Measurements from ENCODE around the gene PSMA7.
A peak's percentile ranks its signal among the peaks of the same experiment; 100 is the strongest.
"Not testable (repeated sequence)": the region's sequence is repeated elsewhere in the genome, so short reads cannot be mapped to it uniquely, and the experiment has no call there.

PSMA7 gene

DNA sequence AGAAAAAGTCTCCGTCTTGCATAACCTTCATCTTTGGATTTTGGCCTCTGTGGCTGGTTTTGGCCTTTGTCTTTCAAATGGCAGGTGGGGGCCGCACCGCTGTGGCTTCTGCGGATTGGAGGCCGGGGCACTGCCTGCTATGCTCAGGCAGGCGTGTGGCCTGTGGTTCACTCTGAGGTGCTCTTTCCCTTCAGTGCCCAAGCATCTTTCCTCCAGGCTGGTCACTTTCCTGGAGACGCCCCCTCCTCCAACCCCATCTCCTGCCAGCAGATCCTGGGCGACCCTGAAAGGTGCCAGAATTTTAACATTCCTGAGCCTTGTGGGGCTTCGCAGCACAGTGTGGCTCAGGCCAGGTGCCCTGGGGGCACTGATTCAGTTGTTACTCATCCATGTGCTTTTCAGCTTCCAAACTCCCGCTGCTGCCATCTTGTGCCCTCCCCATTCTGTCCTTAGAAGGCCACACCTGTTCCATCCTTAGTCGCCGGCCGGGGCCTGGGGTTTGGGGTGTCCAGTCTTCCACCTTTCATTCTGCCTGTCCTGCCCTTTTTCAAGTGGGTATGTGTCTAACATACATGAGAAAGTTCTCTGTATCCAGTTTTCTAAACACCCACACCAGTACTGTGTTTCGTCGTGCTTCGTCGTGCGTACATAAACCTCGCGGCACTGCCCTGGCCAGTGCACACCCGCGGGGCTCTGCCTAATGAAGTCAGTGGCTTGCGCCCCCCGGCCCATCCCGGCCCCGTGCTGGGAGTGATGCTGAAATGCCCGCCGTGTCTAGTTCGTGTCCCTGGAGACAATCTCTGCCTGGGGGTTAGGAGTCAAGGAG is 12.4 kb upstream of the PSMA7 start:
- no peak for DNase-seq (ENCODE audit: low read depth)

DNA sequence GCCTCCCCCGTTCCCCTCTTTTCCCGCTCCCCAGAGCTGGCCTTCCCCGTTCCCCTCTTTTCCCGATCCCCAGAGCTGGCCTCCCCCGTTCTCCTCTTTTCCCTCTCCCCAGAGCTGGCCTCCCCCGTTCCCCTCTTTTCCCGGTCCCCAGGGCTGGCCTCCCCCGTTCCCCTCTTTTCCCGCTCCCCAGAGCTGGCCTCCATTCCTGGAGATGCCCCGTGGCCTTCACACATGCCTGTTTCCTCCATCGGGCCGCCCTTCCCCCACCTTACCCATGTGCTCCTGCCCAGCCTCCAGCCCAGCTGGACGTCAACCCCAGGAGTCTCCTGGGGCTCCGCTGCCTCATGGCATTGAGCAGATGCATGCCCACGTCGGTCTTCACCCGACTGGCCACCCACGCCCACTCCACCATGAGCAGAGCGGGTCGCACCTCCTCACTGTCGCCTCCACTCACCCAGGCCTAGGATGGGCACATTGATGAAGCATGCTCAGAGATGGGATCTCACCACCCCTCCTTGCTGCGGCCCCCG is 8.7 kb upstream of the PSMA7 start:
- DNase-seq (ENCODE audit: low read depth) = no peak

DNA sequence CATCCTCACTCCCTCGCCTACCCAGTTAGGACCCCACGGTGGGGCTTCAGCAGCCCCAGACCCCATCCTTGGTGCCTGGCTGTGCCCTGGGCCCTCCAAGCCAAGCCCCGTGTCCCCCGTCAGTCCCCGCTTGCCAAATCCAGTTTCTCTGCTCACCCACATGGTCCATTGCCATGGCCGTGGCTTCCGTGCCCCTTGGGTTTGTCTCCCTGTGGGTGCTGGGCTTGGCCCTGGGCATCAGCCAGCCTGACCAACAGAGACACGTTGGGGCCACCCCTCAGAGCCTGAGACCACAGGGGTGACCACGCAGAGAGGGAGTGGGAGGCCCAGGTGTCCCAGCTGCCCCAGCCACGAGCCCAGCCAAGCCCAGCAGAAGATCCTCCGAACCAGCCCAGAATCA is 8.0 kb upstream of the PSMA7 start:
- DNase-seq (ENCODE audit: low read depth) = no peak

DNA sequence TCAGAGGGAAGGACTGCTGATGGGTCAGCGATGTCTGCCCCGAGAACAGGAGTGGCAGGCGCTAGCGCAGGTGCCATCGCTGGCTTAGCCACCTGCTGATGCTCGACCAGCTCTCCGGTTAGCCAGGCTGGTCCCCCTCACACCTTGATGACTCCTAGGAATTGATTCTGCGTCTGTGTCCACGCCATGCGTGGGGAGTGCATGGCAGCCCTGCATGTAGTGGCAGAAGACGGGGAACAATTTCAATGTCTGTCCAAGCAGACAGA is 7.0 kb upstream of the PSMA7 start:
- no peak for DNase-seq (ENCODE audit: low read depth)

DNA sequence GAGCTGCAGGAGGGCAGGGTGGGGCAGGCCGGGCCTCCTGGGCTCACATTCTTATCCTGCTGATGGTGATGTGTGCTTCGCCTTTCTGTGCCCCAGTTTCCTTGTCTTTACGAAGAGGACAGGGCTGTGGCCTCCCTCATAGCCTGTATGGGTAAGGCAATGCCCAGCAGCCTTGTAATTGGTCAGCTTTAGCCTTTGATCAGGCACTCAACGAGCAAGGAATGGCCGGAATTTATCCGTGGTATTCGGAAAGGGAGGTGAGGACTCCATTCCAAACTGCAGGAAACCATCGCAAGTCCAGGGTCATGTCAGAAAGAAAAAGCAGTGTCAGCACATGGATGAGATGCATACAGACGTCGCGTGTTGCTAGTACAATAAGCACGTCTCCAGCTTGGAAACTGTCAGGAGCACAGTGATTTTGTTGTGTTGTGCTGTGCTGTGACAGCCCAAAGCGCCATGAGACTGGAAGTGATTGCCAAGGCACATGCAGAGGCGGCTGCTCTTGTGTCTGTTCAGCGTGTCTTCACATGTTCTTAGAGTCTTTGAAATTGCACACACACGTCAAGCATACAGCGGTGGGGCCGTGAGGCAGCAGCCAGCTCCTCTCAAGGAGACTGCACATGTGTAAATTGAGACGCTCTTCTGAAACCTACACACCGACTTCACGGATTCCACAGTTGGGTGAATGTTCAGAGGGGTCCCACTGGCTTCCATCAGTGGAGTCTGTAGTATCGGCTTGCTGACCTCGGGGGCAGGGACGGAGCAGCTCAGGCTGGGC is 6.5 kb upstream of the PSMA7 start:
- no peak for DNase-seq (ENCODE audit: low read depth)

DNA sequence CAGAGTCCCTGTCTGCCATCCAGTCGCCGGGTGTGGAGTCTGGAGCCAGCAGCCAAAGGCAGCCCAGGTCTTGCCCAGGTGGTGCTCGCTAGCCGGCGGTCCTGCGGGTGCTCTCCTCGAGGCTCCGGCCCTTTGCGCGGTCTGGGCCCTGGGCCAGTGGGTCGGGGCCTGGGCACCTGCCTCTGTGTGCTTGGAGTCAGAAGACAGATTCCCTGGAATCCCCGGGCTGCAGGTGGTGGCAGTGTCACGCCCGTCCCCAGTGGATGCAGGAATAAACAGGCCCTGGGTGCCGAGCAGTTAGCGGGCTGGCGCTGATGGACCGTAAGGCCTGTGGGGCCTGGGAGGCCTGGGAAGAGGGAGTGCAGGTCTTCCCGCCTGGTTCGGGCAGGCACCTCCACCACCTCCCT is 5.7 kb upstream of the PSMA7 start:
- no peak for DNase-seq (ENCODE audit: low read depth)

DNA sequence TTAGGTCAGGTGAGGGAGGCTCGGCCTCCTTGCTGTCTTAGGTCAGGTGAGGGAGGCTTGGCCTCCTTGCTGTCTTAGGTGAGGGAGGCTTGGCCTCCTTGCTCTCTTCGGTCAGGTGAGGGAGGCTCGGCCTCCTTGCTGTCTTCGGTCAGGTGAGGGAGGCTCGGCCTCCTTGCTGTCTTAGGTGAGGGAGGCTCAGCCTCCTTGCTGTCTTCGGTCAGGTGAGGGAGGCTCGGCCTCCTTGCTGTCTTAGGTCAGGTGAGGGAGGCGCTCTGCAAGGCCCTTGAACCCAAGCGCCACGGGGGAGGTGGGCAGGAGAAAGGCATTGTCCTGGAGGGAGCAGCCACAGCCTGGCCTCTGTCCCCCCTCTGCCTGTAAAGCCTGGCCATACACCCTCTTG is 5.2 kb upstream of the PSMA7 start:
- not testable (repeated sequence) for DNase-seq (ENCODE audit: low read depth)

DNA sequence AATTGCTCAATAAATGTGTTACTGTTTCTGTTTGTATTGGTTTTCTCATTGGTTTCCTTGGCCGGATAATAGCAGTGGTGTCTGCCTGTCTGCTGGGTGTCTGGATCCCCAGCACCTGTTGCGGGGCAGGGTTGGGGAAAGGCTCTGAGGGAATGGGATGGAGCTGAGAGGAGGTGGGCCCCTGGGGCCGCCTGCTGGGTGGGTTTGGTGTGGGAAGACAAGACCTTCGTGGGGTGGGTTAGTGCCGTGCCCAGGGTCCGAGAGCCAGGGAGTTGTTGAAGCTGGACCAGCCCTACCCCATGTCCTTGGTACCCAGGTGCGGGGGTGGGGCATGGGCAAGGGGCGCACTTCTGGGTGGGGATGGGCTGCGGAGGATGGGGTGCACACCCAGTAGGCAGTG is 4.3 kb upstream of the PSMA7 start:
- no peak for DNase-seq (ENCODE audit: low read depth)

DNA sequence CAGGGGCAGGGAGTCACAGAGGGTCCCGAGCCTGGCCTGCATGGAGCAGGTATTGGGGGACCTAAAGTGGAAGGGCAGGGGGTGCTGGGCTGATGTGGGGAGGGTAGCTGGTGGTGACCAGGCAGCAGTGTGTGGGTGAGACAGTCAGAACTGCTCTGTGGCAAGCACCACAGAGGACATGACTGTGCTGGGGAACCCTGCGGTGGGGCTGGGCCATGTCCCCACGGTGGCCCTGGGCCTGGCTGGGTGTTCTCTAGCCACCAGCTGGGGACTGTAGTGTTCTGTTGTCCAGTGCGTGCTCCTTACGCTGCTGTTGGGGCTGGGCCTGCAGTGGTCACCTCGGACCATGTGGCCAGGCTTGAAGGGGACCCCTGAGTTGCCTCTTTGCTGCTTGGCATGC is 3.9 kb upstream of the PSMA7 start:
- DNase-seq (ENCODE audit: low read depth) = no peak

DNA sequence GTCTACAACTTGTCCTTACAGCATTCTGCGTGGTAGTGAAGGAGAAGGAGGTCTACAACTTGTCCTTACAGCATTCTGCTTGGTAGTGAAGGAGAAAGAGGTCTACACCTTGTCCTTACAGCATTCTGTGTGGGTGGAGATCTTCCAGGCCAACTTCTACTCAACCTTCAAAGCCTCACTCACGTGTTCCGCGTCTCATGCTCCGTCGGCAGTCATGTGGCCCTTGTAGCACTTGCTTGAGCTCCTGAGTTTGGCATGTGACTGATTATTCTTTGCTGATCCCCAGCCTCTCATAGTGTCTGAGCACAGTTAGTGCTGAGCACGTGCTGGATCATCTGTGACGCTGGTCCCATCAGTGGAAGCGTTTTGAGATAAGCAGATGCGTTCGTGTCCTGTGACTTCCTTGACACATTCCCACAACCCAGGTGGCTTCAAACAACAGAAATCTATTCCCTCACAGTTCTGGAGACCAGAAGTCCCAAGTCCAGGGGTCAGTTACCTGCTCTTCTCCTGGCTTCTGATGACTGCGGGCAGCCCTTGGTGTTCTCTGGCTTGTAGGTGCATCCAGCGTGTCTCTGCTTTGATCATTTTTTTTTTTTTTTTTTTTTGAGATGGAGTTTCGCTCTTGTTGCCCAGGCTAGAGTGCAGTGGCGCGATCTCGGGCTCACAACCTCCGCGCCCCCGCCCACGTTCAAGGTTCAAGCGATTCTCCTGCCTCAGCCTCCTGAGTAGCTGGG is 3.0 kb upstream of the PSMA7 start:
- DNase-seq (ENCODE audit: low read depth) = no peak

DNA sequence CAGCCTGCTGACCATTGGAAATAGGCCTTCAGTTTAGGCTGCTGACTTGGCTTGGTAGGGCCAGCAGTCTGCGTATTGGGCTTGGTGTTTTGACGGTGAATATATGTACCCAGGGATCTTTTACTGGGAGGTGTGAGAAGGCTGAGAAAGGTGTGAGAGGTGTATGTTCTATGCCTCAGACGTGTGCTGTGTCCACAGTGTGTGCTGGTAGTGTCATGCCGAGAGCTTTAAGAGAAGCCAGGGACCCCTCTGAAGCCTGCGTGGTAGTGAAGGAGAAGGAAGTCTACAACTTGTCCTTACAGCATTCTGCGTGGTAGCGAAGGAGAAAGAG is 2.5 kb upstream of the PSMA7 start:
- DNase-seq (ENCODE audit: low read depth) = no peak

DNA sequence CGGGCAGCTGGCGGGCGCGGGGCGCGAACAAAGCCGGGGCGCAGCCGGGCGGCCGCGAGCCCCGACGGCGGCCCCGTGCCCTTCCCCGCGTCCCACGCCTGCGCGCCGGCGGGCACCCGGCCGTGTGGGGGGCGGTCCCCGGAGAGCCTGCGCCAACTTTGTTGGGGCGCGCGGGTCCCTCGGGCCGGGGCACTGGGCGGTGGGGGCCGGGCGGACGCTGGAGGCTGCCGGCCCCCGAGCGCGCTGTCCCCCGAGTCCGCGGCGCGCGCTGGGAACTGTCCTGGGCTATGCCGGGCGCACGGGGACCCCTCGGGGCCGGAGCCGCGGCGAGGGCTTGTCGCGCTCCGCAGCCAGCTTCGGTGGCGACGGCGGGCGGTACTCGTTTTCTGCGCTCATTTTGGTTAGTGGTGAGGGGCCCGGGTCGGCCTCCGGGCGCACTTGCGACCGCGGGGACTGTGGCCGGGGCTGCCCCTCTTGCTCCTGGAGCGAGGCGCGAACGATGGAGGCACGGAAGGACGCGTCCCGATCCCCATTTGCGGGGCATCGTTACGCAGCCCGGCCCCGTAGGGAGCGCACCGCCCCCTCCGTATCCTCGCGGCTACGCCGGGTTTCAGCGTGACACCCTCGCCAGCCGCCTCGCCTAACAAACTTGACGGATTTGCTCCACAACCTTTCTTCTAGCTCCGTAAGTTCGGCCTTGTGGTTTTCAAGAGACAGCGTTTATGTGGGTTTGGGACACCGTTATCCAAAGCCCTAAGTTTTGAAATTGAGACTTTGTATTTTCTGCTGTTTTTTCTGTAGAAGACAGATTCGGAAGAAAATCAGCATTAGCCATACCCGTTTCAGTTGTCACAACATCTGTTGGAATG is 997 bp upstream of the PSMA7 start:
- DNase-seq (ENCODE audit: low read depth) = peak; percentile 61

DNA sequence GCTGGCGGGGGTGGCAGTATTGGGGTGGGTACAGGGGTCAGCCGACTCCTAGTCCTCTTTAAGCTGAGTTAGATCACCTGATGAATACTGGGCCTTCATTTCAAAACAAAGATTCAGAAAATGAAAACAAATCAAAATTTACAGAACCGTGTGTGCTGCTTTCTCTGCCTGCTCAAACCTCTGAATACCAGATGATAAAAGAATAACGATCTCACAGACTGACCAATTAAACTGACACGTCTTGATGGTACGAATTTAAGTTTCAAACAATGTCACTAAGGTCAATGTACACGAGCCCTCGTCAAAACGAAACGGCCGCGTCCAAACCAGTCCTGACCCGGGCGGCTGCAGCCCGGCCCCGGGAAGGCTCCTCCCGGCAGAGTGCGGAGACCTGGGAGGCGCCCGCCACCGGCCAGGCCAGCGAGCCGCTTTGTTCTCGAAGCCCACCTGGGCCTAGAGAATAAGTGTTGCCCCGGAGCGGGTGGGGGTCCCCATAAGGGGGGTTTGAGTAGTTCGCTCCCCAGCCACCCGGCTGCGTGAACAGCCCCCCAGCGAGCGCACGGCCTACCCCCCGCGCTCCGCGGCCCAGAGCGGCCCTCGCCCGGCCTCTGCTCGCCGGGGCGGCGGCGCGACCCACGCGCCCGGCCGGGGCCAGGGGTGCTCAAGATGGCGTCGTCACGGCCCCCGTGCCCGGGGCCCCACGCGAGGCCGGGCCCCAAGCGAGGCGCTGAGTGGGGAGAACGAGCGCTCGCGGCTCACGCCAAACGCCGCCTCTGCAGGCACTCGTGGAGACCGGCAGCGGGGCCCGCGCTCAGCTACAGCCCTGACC is 728 bp downstream of the PSMA7 start:
- no peak for DNase-seq (ENCODE audit: low read depth)

DNA sequence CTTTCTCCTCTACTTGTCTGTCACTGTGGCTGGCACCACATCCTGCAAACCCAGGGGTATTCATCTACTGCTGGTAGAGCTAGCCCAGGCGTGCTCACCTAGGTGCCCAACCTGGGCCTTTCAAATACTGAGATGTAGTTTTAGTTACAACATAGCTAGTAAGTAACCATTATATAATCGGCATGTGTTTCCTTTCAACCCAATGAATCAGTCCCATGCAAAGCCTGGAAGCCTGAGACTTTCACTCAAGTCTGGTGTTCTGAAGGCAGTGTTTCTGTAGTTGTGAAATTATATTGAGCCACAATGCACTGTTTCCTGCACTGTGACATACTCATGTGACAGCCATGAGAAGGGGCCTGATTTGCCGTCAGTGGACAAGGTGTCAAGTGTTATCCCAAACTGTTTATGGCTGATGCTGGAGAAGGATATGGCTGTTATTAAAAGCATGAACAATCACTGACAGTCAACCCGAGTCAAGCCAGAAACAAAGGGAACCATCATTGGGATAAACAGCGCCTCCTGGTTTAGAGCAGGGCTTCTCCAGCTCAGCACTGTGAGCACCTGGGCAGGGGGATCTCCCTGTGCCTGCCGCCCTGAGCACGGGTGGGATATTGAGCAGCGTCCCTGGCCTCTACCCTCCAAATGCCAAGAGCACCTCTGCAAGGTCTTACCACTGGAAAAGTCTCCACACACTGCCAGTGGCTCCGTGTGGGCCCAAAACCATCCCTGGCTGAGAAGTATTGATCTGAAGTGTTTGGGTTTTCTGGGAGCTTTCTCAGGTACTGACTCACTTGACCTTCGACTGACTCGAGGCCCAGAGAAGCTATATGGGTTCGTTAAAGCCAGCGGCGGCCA is 1.6 kb downstream of the PSMA7 start:
- DNase-seq (ENCODE audit: low read depth) = no peak

DNA sequence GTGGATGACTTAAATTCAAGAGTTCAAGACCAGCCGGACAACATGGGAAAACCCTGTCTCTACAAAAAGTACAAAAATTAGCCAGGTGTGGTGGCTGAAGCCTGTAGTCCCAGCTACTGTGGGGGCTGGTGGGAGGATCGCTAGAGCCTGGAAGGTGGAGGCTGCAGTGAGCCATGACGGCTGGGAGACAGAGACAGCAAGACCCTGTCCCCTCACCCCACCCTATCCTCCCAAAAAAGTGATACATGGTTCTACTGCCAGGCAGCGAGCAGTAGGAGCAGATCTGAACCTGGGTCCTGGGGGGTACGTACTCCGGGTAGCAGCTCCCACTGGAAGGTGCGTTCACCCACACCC is 2.2 kb downstream of the PSMA7 start:
- no peak for DNase-seq (ENCODE audit: low read depth)

DNA sequence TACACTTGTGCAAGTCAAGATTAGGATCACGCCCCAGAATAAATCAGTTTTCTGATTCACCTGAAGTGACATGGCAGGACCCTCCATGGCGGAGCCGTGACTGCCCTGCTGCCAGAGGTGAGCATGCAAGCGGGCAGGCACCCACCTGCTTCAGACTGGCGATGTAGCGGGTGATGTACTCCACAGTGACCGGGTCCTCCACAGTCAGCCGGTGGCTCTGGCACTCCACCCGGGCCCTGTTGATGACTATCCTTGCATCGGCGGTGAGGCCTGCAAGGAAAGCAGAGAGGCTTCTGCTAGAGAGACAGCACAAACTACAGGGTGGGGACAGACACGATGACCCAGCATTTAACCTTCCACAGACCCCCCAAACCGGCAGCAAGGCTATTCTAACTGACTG is 3.6 kb downstream of the PSMA7 start:
- DNase-seq (ENCODE audit: low read depth) = no peak

DNA sequence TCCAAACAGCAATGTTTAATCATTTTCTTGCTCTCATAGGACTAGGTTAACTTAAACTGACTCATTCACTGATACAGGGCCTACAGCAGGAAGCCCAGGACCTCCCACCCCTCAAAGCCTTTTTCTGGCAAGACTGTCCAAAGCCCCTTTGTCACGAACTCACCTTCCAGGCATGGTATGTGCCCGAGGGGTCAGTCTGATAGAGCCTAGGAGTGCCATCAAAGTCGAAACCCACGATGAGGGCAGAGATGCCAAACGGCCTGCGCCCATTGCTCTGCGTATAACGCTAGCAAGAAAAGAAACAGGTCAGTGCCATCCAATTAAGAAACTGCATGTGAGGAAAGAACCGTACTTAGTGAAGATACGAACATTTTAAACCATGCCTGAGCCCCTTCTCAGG is 4.3 kb downstream of the PSMA7 start:
- DNase-seq (ENCODE audit: low read depth) = no peak

DNA sequence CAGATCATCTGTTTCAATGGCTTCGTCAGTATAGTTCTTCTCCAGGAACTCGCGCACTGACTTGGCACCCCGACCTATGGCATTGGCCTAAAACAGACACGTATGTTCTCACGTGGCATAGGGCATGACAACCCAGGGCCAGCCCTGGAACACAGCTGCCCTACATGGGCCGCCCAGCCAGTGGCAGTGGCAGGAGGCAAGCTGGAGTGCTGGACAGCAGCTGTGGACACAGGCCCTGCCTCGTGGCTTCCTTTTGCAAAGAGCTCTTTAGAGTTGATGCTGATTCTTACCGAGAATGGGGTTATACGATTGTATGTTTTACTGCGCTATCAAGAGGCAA is 5.0 kb downstream of the PSMA7 start:
- DNase-seq (ENCODE audit: low read depth) = no peak

DNA sequence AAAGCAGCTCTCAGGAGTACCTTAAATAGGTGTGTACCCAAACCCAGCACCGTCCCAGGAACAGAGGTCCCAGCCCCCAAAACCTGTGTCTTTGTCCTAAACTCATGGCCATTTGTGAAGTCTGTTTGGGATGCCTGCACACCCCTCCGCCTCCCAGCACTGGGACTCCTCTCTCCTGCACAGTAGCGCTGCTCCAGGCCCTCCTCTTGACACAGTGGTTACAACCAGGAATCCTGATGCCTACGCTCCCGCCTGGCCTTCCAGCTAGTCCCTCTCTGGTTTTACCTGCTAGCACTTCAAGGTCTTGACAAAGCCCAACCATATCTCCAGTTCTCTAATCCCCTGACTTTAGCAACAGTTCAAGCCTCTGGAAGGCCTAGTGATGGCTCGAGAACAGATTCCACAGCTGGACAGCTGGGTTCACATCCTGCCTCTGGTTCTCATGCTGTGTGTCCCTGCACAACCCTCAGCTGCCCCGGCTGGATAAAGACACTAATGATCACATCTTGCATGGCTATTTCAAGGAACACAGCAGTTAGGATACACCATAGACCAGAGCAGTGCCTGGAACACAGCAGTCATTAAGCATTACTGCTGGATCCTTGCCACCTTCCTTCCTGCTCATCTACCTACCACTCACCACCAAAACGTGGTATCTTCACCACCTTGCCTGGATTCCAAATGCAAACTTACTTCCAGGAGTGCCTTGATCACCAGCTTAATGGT is 5.6 kb downstream of the PSMA7 start:
- no peak for DNase-seq (ENCODE audit: low read depth)

DNA sequence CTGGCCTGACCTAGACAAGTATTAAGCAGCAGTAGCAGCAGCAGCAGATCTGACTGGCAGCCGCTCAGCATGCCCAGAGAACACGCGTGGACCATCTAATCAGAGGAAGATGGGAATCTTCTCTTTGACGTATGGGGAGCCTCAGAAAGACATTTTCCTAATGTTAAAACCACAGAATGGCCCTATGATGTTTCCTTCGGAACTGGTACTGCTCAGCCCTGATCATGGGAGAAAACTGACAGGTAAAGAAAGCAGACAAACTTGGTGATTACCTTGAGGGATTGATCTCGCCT is 6.2 kb downstream of the PSMA7 start:
- no peak for DNase-seq (ENCODE audit: low read depth)

All from activated T-cell treated with anti-CD3 and anti-CD28 coated beads for 48 hours (primary cell).